ENCODE measurements around the gene ASTN2.

Gene ASTN2

GRCh38 chr9:117126871-117127270, 288.0 kb downstream of the ASTN2 start:
- no peak for DNase-seq (ENCODE audit: extremely low read depth in 1 of 2, low read depth in 1 of 2)

- no peak for DNase-seq (ENCODE audit: extremely low read depth in 1 of 2, low read depth in 1 of 2)
Measured at GRCh38 chr9:117125531-117125930, 289.3 kb downstream of the ASTN2 start.

- DNase-seq (ENCODE audit: extremely low read depth in 1 of 2, low read depth in 1 of 2), result no peak
Measured at GRCh38 chr9:117123729-117124128, 291.1 kb downstream of the ASTN2 start.

DNA sequence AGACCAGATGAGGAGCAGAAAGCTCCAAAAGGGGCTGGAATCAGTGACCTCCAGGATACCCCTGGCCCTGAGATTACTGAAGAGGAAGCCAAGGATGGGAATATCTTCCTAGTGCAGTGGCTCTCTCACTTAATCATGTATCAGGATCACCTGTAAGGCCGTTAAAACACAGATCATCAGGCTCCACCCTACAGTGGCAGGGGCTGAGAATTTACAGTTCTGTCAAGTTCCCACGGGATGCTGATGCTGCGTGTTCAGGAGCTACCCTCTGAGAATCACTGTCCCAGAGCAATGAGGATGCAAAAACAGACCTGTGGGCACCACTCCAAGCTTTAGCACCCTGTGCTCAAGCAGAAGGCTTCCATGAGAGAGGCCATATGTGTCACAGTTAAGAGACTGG, 291.9 kb downstream of the ASTN2 start:
- DNase-seq (ENCODE audit: extremely low read depth in 1 of 2, low read depth in 1 of 2), result no peak

GRCh38 chr9:117122102-117122501, 292.8 kb downstream of the ASTN2 start:
- no peak for DNase-seq (ENCODE audit: extremely low read depth in 1 of 2, low read depth in 1 of 2)

DNA sequence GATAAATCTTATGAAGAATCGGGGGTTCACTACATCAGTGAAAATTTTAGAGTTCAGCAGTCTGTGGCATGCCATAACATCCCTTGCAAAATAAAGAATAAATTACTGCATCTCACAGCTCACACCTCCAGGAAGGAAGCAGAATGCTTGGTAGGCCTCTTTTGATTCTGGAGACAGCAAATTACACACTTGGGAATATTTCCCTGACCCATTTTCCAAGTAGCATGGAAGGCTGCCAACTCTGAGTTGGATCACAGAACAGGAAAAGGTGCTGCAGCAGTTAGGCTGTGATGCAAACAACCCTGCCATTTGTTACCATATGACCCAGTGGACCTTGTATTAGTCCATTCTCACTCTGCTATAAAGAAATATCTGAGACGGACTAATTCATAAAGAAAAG, 293.5 kb downstream of the ASTN2 start:
- no peak for DNase-seq (ENCODE audit: extremely low read depth in 1 of 2, low read depth in 1 of 2)

- DNase-seq (ENCODE audit: extremely low read depth in 1 of 2, low read depth in 1 of 2), result no peak
Measured at GRCh38 chr9:117120061-117120460, 294.8 kb downstream of the ASTN2 start.

- no peak for DNase-seq (ENCODE audit: extremely low read depth in 1 of 2, low read depth in 1 of 2)
Measured at GRCh38 chr9:117116084-117116483, 298.8 kb downstream of the ASTN2 start.

DNA sequence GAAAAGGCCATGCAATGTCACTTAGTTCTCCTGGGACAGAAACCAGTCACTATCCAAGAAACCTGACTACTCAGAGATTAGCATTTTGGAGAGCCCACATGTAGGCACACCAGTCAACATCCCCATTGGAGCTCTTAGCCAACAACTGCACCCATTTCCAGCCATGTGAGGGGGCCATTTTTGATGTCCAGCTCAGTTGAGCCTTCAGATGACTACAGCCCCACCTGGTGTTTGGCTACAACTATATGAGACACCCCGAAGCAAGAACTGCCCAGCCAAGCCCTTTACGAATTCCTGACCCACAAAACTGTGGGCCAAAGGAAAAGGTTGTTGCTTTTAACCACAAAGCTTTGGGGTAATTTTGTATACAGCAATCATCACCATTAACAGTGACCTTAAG, 300.1 kb downstream of the ASTN2 start:
- DNase-seq (ENCODE audit: extremely low read depth in 1 of 2, low read depth in 1 of 2), result no peak

- DNase-seq (ENCODE audit: extremely low read depth in 1 of 2, low read depth in 1 of 2), result no peak
Measured at GRCh38 chr9:117104716-117105495, 310.0 kb downstream of the ASTN2 start.

GRCh38 chr9:117104206-117104605, 310.7 kb downstream of the ASTN2 start:
- no peak for DNase-seq (ENCODE audit: extremely low read depth in 1 of 2, low read depth in 1 of 2)

DNA sequence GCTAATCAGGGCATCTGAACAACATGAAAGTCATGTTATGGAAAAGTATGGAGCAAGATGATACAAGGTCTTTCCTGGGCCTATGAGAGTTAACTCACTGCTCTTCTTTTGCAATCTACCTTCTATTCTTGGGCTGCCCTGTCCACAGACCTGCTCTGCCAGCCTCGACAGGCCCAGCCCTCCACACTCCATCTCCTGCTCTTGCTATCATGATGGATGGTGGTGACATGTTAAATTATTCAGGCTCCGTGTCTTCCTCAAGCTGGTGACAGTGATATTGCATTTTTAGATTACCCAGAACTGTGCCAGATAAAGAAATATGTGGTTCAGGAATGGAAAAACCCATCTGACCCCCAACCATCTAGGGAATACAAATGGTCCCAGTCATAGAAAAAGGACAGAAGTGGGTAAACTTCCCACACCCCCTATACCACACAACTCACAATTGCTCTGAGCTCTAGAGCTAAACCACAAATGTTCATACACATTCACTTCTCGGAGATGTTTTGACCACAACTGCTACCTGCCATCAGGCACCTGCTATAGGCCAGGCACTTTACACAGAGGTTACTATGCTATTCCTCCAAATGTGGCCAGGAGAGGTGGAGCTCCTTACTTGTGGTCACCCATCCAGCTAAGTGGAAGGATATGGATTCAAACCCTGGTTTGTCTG, 311.3 kb downstream of the ASTN2 start:
- DNase-seq (ENCODE audit: extremely low read depth in 1 of 2, low read depth in 1 of 2), result no peak

DNA sequence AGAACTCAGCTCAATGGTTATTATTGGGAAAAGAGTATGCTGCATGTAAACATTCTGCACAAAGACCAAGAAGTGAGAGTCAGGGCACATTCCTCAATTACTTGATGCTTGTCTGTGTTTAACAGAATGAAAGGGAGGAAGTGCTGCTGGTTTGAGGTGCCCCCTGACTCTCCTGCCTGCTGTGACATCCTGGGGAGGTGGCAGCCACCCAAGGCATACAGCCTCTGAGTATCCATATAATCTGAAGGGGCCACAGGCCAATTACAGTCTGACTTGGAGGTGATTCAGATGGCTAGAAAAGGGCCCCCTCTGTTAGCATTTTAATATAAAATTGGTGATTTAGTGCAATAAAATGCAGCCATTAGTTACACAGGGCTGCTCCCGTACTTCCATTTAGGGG, 313.8 kb downstream of the ASTN2 start:
- no peak for DNase-seq (ENCODE audit: extremely low read depth in 1 of 2, low read depth in 1 of 2)

DNA sequence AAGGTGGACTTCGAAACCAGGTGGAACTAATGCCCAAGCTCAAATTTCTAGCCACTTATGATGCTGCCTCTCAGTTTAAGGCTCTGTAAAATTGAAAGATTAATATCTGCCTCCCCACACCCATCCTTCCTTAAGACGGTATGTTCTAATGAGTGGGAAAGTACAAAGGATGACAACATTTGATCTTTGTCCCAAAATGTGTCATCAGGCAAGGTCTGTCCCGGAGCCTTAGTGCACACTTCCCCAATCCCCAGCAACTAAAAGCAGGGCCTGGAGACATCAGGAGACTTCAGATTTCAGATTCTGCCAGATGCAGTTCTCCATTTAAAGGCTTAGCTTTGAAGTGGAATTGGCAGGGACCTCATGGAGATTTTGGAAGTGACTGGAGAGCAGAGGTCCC, 316.5 kb downstream of the ASTN2 start:
- no peak for DNase-seq (ENCODE audit: extremely low read depth in 1 of 2, low read depth in 1 of 2)

GRCh38 chr9:117097761-117098160, 317.1 kb downstream of the ASTN2 start:
- no peak for DNase-seq (ENCODE audit: extremely low read depth in 1 of 2, low read depth in 1 of 2)

DNA sequence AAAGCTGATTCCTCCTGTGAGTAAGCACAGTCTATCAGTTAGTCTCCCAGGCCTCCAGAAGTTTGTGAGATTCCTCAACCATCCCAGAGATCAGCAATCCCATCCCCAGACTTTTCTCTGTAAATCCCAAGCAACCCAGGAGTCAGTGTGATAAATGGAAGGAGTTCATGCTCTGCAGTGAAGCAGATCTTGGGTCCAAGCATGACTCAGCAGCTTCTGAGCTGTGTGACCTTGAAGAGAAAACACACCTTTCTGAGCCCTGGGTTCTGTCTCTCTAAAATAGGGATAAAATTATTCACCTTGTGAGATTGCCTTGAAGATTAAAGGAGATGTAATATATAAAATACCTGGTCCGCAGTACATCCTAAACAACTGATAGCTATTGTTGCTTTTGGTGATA, 318.7 kb downstream of the ASTN2 start:
- DNase-seq (ENCODE audit: extremely low read depth in 1 of 2, low read depth in 1 of 2), result no peak

DNA sequence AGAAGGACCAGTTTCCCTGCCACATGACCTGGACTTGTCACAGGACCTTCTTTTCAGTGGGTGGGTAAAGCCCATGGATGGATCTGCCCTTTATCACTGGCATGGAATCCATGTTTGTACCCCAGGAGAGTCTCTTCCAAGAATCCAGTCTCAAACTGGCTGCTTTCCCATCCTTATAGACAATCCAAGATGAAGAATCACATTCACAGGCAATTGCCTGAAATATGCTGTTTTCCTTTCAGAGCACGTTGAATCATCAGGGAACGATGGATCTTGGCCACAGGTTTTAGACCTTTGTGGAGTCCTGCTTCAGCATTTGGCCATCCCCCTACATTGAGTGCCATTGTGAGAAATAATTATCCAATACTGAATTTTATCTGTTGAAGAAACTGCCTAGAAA, 319.8 kb downstream of the ASTN2 start:
- no peak for DNase-seq (ENCODE audit: extremely low read depth in 1 of 2, low read depth in 1 of 2)

GRCh38 chr9:117093891-117094844, 320.7 kb downstream of the ASTN2 start:
- no peak for DNase-seq (ENCODE audit: extremely low read depth in 1 of 2, low read depth in 1 of 2)

DNA sequence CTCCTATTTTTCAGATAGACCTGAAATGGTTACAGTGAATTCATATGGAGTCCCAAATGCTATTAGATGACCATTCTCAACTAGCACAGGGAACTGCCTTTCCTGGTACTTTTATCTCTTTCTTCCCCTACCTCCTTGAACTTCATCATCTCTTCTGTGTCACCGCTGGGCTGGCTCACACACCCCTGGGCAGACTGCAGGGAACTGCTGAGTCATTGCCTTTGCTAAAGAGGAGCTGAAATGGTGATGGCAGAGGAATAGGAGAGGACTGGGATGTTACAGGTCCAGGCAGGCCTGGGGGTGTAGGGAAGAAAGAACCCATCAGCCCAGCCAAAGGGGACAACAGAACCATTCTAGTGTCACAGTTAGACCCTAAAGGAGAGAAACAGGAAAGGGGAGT, 322.3 kb downstream of the ASTN2 start:
- DNase-seq (ENCODE audit: extremely low read depth in 1 of 2, low read depth in 1 of 2), result no peak

DNA sequence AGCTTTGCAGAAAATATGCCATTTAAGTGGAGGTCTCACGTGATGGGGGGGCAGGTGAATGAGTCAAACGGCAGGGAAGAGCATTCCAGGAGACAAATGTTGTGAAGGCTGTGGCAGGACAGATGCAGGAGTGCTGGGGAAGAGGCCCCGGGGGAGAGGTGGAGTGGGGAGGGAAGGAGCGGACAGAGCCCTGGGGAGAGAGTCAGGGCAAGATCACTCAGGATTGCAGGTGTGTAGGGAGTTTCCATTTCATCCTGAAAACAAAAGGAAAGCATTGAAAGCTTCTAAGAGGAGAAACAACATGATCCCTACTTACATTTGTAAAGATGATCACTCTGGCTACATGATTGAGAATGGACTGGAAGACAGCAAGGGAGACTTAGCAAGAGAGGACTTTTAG, 323.3 kb downstream of the ASTN2 start:
- DNase-seq (ENCODE audit: extremely low read depth in 1 of 2, low read depth in 1 of 2), result no peak

DNA sequence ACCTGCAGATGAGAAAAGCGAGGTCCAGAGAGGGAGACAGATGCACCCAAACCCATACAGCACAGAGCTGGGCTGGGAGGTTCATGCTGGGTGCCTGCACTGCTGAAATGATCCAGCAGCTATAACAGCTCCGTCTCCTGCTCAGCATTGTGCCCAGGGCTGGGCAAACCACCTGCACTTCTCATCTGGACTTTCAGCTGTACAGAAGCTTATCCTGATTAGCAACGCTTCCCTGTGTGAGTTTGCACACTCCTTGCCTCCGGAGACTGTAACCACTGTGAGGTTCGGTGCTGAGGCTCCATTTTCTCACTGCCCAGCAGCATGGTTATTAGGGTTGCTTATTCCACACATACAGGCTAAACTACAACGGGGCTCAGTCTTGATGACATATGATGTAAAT, 326.1 kb downstream of the ASTN2 start:
- DNase-seq (ENCODE audit: extremely low read depth in 1 of 2, low read depth in 1 of 2), result no peak

Data from activated CD8-positive, alpha-beta memory T cell treated with anti-CD3 and anti-CD28 coated beads for 1 hour (primary cell).